Stimulated activated naive B cell treated with anti-CD40 and anti-IgM and Interleukin-4, amounts not matched to agents 10 μg/mL and 1 μg/mL and 100 μg/mL, for 72 hours (primary cell): ENCODE measurements around the gene EPC1.
A peak's percentile ranks its signal among the peaks of the same experiment; 100 is the strongest.
"Not testable (repeated sequence)": the region's sequence is repeated elsewhere in the genome, so short reads cannot be mapped to it uniquely, and the experiment has no call there.

ENCODE experiments used
- ATAC-seq, 2 donors: fragments of 150-1000 bp; cut with Tn5 transposase; replicated peaks; 2 replicates each; pipeline ENCODE4 v1.10.0; 2021; ENCODE audit warnings: moderate library complexity in 1 of 2
- DNase-seq: peaks from one replicate; pipeline ENCODE4 v3.0.0; 2021
- H3K27ac Mint-ChIP-seq: one replicate; pipeline ENCODE4 v1.8.0; 2022; ENCODE audit warnings: mild to moderate bottlenecking, mixed read lengths
- H3K27me3 Mint-ChIP-seq, 2 donors: one replicate each; pipeline ENCODE4 v1.8.0; 2022; ENCODE audit warnings: mixed read lengths in 2 of 2
- H3K36me3 Mint-ChIP-seq, 2 donors: one replicate each; pipeline ENCODE4 v1.8.0; 2022; ENCODE audit warnings: mixed read lengths in 2 of 2, mild to moderate bottlenecking in 1 of 2
- H3K4me1 Mint-ChIP-seq, 2 donors: one replicate each; pipeline ENCODE4 v1.8.0; 2022; ENCODE audit warnings: mixed read lengths in 2 of 2, mild to moderate bottlenecking in 1 of 2
- H3K4me3 Mint-ChIP-seq, 2 donors: one replicate each; pipeline ENCODE4 v1.8.0; 2022; ENCODE audit warnings: mild to moderate bottlenecking in 2 of 2, mixed read lengths in 2 of 2, moderate library complexity in 1 of 2
- H3K9me3 Mint-ChIP-seq, 2 donors: one replicate each; pipeline ENCODE4 v1.8.0; 2022; ENCODE audit warnings: mixed read lengths in 2 of 2, mild to moderate bottlenecking in 1 of 2

EPC1 gene

DNA sequence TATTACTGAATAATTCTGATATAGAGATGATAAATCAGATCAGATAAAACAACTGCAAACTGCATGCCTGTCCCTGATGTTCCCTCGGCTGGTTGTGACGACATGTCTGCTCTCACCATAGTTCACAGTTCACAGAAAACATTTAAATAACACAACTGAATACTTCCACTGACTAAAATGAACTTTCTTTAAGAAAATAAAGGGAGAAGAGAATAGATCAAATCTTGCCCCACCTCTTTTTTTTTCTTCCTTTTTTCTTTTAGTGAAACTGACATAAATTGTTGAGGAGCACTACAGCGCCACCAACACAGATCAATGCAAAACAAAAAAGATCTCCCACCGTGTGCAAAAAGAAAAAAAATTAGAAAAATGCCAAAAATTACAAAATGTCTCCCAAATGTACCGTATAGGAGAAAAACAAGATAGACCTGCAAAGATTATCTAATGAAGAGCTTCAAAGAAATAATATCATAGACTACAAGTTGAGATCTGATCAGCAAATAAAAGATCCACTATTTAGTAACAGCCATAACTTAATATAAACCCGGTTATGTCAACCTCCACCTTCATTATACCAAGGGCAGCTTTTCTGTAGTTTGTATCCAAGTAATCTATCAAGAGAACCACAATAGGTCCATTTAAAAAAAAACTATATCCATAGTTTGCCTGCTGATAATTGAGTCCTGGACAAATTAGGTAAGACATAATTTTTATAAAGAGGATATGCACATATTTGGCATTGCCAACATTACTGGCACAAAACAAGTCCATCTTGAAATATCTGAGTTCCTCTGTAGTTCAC is 30.7 kb upstream of the EPC1 start:
- Mint-ChIP-seq H3K27ac (no peak overlapping the region), H3K4me3 (no peak overlapping the region), H3K9me3 (peaks cover 0 to 3% of the 10 kb centered on the region in 2 donors), H3K36me3 (peaks cover 0 to 4% of the 10 kb centered on the region in 2 donors), H3K4me1 (peaks cover 6 to 8% of the 10 kb centered on the region in 2 donors), H3K27me3 (no peaks in the 10 kb centered on the region)
- ATAC-seq (peak; percentile 30 to 41), DNase-seq (no peak)

DNA sequence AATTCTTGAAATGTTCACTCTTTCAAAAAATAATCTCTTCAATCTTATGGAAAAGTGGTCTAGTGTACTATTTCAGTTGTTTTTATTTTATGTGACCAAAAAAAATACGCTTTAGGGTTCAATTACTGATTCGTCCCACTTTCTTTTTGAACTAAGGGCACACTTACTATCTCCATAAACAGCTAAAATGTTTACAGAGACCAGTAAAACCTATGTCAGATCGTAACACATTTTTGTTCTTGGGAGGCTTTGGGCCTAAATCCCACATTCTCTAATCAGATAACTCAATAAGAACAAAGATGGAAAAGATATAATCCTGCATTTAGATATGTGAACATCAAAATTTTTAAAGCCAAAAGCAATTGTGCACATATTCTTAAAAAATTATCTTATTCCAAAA is 29.8 kb upstream of the EPC1 start:
- DNase-seq = no peak

DNA sequence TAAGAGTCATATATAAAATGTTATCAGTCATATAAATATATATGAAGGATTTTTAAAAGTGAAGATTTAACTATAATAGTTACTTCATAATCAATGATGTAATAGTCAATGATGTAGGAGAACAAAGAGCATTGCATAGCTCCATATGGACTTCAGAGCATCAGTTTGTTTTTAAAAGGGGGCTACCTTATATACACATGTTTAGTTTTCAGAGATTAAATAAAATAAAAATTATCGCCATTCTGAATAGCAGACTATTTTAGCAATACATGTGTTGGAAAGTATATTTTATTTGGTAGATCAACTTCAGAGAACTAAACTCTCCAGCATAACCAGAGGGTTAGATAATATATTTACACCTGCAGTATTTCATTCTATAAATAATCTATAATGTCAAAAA is 29.1 kb upstream of the EPC1 start:
- ATAC-seq (no peak), DNase-seq (no peak)
- Mint-ChIP-seq H3K36me3 (peaks cover 0 to 8% of the 10 kb centered on the region in 2 donors), H3K27ac (no peak overlapping the region), H3K4me3 (peak overlapping the region in 1 of 2 donors; percentile 74), H3K4me1 (peaks cover 8 to 15% of the 10 kb centered on the region in 2 donors), H3K27me3 (no peaks in the 10 kb centered on the region), H3K9me3 (peaks cover 0 to 3% of the 10 kb centered on the region in 2 donors)

More for the DNA sequence above, 29.8 kb upstream of the EPC1 start:
- Mint-ChIP-seq H3K4me3 (peak overlapping the region; percentile 72 to 74), H3K9me3 (peaks cover 0 to 3% of the 10 kb centered on the region in 2 donors), H3K36me3 (peaks cover 0 to 8% of the 10 kb centered on the region in 2 donors), H3K4me1 (peaks cover 8 to 15% of the 10 kb centered on the region in 2 donors), H3K27ac (no peak overlapping the region), H3K27me3 (no peaks in the 10 kb centered on the region)
- ATAC-seq = no peak

DNA sequence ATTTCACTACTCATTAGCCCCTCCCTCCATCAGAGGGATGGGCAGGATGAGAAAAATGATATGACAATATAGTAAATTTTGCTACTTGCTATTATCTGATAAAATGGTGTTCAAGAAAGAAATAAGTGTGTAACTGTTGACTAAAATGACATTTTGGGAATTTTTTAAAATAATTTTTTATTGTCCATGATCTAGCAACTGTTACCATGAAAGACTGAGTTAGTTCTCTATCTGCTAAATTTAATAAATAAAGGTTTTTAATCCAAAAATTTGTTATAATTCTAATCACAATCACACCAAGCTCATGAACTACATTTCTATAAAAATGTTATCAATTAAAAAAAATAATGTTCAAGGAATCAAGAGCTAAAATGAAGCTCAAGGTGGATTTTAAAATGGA is 28.7 kb upstream of the EPC1 start:
- Mint-ChIP-seq H3K4me1 (peaks cover 8 to 15% of the 10 kb centered on the region in 2 donors), H3K36me3 (peaks cover 0 to 8% of the 10 kb centered on the region in 2 donors), H3K27me3 (no peaks in the 10 kb centered on the region), H3K27ac (no peak overlapping the region), H3K4me3 (no peak overlapping the region), H3K9me3 (peaks cover 0 to 3% of the 10 kb centered on the region in 2 donors)
- DNase-seq (no peak), ATAC-seq (no peak)

DNA sequence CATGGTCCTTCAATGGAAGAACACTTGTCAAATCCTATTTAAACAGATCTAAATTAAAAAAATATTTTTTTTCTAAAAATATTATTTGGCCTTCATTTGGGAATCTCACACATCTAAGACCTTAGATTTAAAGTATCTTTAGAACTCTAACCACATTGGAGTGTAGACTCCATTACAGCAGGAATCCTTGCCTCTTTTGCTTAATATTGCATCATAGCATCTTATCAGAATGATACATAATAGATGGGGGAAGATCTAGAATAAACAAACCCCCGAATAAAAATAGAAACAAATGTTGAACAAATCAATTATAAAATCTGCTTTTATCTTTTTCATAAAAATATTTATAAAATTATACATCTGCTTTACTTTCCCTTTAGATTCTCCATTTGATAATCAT is 27.6 kb upstream of the EPC1 start:
- Mint-ChIP-seq H3K9me3 (peaks cover 0 to 3% of the 10 kb centered on the region in 2 donors), H3K4me1 (peaks cover 8 to 15% of the 10 kb centered on the region in 2 donors), H3K36me3 (peaks cover 0 to 8% of the 10 kb centered on the region in 2 donors), H3K4me3 (no peak overlapping the region), H3K27ac (no peak overlapping the region), H3K27me3 (no peaks in the 10 kb centered on the region)
- ATAC-seq (no peak), DNase-seq (no peak)

DNA sequence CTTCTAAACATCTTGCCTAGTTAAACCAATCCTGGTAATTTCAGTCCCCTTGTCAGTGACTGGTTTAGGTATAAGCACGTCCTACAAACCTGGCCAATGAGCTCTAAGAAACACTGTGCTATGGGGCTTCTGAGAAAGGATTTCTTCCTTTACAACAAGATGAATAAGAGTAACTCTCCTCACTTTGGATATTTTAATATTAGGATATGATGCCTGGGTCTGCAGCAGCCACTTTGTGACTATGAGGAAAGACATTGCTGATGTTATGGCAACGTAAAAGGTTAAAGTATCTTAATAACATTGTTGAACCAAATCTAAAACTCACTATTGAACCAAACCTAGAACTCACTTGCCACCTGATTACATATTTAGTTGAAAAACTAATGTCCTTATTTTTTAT is 26.5 kb upstream of the EPC1 start:
- peaks cover 0 to 3% of the 10 kb centered on the region in 2 donors for H3K9me3 Mint-ChIP-seq
- H3K36me3 Mint-ChIP-seq = peaks cover 0 to 8% of the 10 kb centered on the region in 2 donors
- H3K4me3 Mint-ChIP-seq = no peak overlapping the region
- H3K27me3 Mint-ChIP-seq = no peaks in the 10 kb centered on the region
- H3K4me1 Mint-ChIP-seq = peaks cover 8 to 15% of the 10 kb centered on the region in 2 donors
- ATAC-seq (no peak), DNase-seq (no peak)
- no peak overlapping the region for H3K27ac Mint-ChIP-seq

DNA sequence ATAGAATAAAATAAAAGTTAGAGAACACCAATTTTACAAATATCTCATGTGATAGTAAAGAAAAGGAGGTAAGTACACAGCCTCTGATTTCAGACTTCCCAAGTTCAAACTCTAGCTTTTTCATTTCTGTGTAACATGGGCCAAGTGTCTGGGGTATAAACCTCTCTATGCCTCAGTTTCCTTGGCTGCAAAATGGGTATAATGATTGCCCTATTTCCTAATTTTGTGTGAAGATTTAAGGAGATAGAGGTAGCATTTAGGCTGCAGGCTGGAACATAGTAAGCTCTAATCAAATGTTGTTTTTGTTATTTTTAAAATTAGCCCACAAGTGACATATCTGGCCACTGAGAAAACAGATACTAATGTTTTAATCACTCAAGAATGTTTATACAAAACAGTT is 26.1 kb upstream of the EPC1 start:
- H3K4me3 Mint-ChIP-seq = no peak overlapping the region

DNA sequence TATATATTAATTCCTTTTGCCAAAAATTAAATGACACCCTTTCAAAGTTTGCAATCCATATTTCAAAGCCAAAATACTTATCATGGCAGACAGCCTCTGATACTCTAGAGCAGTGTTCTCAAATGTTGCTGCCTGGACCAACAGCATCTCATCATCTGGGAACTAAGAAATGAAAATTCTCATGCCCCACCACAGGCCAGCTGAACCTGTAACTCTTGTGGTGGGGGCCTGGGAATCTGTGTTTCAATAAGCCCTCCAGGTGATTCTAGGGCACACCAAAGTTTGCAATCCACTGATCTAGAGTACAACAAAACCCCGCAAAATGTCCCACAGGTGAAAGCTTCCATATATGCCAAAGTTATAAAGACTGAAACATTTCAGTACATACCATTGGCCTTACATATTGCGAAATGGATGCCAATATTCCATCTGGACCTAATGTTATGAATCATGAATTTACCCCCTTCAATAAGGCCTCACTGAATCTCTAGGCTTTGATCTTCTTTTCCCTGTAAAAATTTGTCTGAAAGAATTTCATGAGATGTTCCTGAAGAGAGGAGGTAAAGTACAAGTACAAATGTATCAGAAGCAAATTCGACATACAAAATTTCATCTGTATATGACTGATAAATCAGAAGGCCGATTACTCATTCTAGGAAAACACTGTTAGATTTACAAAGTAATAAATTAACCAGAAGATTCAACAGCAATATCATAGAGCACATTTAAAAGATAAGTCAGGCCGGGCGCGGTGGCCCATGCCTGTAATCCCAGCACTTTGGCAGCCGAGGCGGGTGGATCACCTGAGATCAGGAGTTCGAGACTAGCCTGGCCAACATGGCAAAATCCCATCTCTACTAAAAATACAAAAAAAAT is 25.3 kb upstream of the EPC1 start:
- Mint-ChIP-seq H3K9me3 (peaks cover 0 to 3% of the 10 kb centered on the region in 2 donors), H3K36me3 (peaks cover 0 to 8% of the 10 kb centered on the region in 2 donors), H3K4me1 (peaks cover 12 to 24% of the 10 kb centered on the region in 2 donors), H3K4me3 (no peak overlapping the region), H3K27me3 (no peaks in the 10 kb centered on the region), H3K27ac (no peak overlapping the region)
- ATAC-seq = no peak
- no peak for DNase-seq

More for the DNA sequence above, 26.1 kb upstream of the EPC1 start:
- no peak for ATAC-seq
- H3K4me1 Mint-ChIP-seq = peaks cover 10 to 19% of the 10 kb centered on the region in 2 donors
- no peak overlapping the region for H3K27ac Mint-ChIP-seq
- no peaks in the 10 kb centered on the region for H3K27me3 Mint-ChIP-seq
- no peak for DNase-seq
- peaks cover 0 to 8% of the 10 kb centered on the region in 2 donors for H3K36me3 Mint-ChIP-seq
- H3K9me3 Mint-ChIP-seq = peaks cover 0 to 3% of the 10 kb centered on the region in 2 donors

DNA sequence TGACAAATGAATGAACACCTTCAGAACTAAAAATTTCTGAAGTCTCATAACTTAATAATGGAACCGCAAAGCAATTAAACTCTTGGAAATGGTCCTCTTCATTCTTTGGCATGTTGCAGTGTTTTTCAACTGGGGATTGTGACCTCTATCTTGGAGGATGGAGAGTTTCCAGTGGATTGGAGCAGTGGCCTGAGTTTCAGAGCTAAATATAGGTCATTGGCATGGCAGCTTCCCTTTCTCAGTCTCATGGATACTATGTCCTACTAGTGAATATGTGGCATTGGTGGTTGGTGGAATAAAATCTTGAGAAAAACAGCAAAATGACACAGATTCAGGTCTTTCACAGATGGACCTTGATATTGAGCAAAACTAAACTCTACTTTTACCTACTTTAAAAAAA is 24.1 kb upstream of the EPC1 start:
- DNase-seq (no peak), ATAC-seq (no peak)
- no peak overlapping the region for H3K4me3 Mint-ChIP-seq
- H3K36me3 Mint-ChIP-seq = peaks cover 0 to 8% of the 10 kb centered on the region in 2 donors
- no peaks in the 10 kb centered on the region for H3K27me3 Mint-ChIP-seq
- peaks cover 12 to 24% of the 10 kb centered on the region in 2 donors for H3K4me1 Mint-ChIP-seq
- H3K27ac Mint-ChIP-seq = no peak overlapping the region
- H3K9me3 Mint-ChIP-seq = peaks cover 0 to 3% of the 10 kb centered on the region in 2 donors

DNA sequence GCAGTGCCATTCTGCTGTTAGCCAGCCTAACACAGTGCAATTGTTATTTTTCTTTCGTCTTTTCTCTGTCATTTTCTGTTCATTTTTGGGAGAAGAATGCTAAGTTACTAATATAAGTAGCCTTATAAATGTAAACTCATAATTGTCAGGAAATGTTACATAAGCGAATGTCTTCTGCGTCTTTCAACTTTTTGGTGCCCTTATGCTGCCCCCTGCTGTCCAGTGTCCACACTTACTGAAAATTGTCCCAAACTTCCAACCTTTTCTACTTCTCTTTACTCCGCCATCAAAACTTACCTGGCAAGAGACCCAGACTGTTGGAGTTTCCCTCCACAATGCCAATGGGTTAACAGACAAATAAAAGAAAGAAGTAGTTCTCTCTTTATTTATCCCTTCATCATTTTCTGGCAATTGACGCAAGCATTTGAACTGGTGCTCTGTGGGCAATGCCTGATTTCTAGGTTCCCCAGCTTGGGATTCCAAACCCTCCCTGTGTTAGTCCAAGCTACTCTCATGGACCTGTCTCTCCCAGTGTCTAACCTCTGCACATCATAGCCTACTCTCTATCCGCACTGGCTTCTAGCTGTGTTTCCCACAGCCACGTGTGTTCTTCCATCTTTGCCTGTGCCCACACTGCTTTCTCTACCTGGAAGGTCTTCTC is 21.0 kb upstream of the EPC1 start:
- ATAC-seq (peak; percentile 39 to 41), DNase-seq (peak; percentile 18)
- Mint-ChIP-seq H3K9me3 (no peaks in the 10 kb centered on the region), H3K27ac (no peak overlapping the region), H3K4me3 (no peak overlapping the region), H3K4me1 (peaks cover 6 to 32% of the 10 kb centered on the region in 2 donors), H3K27me3 (no peaks in the 10 kb centered on the region), H3K36me3 (peaks cover 0 to 4% of the 10 kb centered on the region in 2 donors)

DNA sequence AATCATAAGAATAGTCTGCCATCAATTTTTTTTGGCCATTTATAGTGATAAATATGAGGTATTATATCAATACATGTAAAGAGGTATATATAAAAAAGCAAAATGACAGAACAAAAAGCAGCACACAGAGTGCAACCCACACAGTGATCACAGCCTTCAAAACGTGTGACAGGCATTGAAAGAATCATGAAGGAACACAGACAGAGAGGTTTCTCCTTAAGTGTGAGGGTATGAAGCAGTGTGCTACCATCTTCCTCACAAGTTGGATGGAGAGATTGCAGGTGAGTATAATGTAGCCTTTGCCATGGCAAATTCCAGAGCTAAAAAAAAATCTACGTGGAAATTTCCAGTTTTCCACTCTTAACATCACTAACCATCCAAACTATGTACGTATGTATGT is 19.6 kb upstream of the EPC1 start:
- no peak for ATAC-seq
- Mint-ChIP-seq H3K4me1 (peaks cover 14 to 38% of the 10 kb centered on the region in 2 donors), H3K9me3 (no peaks in the 10 kb centered on the region), H3K27ac (no peak overlapping the region), H3K36me3 (peaks cover 0 to under 1% of the 10 kb centered on the region in 2 donors), H3K4me3 (no peak overlapping the region), H3K27me3 (no peaks in the 10 kb centered on the region)
- no peak for DNase-seq

DNA sequence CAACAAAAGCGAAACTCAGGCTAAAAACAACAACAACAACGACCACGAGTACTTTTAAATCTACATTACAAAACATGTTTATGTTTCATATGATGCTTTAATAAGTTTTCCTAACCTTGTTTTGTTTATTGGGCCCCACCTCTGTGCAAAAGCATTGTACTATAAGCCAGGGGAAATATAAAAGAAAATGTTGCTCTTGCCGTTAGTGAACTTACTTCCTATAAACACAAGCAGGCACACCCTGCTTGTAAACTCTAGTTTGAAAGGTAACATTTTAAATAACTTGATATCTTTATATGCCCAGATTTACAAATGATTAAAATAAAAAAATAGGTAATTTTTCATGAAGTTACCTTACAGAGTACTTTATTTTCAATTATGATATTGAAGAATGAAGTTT is 19.2 kb upstream of the EPC1 start:
- H3K4me1 Mint-ChIP-seq = peaks cover 16 to 43% of the 10 kb centered on the region in 2 donors
- no peaks in the 10 kb centered on the region for H3K9me3 Mint-ChIP-seq
- no peaks in the 10 kb centered on the region for H3K27me3 Mint-ChIP-seq
- no peak overlapping the region for H3K4me3 Mint-ChIP-seq
- DNase-seq = no peak
- peaks cover 0 to 3% of the 10 kb centered on the region in 2 donors for H3K36me3 Mint-ChIP-seq
- no peak overlapping the region for H3K27ac Mint-ChIP-seq
- no peak for ATAC-seq

DNA sequence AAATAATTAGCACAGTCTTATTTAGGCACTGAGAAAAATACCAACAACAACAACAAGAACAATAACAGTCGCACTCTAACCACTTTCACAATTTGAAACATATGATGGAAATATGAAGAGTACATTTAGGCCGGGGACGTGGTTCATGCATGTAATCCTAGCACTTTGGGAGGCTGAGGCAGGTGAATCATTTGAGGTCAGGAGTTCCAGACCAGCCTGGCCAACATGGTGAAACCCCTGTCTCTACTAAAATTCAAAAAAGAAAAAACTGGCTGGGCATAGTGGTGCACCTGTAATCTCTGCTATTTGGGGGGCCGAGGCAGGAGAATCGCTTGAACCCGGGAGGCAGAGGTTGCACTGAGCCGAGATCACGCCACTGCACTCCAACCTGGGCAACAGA is 18.4 kb upstream of the EPC1 start:
- not testable (repeated sequence) for H3K27me3 Mint-ChIP-seq, DNase-seq, H3K4me3 Mint-ChIP-seq, H3K27ac Mint-ChIP-seq, H3K9me3 Mint-ChIP-seq, ATAC-seq, H3K36me3 Mint-ChIP-seq
- H3K4me1 Mint-ChIP-seq = peaks cover 16 to 46% of the 10 kb centered on the region in 2 donors

DNA sequence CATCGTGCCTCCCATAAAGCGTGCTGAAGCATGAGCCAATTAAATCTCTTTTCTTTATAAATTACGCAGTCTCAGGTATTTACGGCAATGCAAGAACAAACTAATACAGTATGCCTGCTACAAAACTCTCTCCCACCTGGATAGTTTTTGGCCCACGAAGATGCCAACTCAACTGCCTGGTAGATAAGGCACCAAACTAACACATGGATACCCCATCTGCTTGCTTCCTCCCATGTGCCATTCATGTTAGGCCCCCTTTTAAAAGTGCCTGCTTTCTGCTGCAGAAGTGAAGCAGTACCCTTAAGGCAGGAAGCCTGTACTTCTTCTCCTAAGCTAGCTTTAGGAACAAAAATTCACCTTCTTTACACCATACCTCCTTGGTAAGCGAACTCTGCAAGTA is 15.6 kb upstream of the EPC1 start:
- H3K27me3 Mint-ChIP-seq = no peaks in the 10 kb centered on the region
- H3K4me1 Mint-ChIP-seq = peaks cover 14 to 42% of the 10 kb centered on the region in 2 donors
- peaks cover 6 to 12% of the 10 kb centered on the region in 2 donors for H3K36me3 Mint-ChIP-seq
- no peak for ATAC-seq
- no peak overlapping the region for H3K4me3 Mint-ChIP-seq
- DNase-seq = no peak
- no peaks in the 10 kb centered on the region for H3K9me3 Mint-ChIP-seq
- no peak overlapping the region for H3K27ac Mint-ChIP-seq
